GM19467 (cell line): ENCODE data around the gene FGR.
"Not testable (repeated sequence)": the region's sequence is repeated elsewhere in the genome, so short reads cannot be mapped to it uniquely, and the experiment has no call there.

Experiments used
- ATAC-seq: cut with Tn5 transposase; IDR thresholded peaks from one replicate; pipeline ENCODE4 v1.9.1; 2021; ENCODE audit warnings: mild to moderate bottlenecking, moderate library complexity; ENCODE audit not compliant: unreplicated experiment

Gene FGR

DNA sequence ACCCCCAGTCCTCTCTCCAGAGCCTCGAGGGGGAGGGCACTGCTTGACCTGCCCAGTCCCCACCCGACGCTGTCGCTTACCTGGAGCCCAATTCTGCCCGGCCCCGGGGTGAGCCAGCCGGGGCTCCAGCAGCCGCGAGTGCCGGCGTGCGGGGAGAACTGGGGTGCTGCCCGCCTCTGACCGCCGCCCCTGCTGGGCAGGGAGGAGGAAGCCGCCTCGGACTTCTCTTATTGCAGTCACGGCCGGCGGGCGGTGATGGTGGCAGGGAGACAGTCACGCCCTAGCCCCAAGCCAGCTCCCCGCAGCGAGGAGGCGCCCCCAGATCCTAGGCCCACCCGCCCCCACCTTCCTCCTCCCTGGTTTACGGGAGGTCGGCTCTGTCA lies at the start of gene FGR:
Gene FGR, minus strand, starts transcription at position 201 of the 383 bp plus-strand sequence. CDS start 11,269 bp downstream, outside the sequence.
- no peak for ATAC-seq

DNA sequence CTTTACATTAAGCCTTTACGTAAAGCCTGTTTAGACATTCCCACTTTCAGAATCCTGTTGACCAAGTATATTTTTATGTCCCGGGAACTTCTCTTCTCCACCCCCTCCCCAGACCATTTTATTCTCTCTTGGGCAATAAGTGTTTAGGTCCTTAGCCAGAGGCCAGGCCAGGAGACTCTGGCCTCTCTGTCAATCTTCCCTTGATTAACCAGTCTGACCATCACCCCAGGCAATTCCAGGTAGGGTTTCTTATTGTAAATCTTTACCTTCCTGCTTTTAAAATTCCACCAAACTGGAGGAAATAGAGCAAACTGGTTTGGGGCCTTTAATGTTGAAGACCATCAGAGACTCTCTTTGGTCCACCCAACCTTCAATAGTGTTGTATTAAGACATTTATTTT lies 49.2 kb upstream of the FGR start:
- ATAC-seq = no peak

DNA sequence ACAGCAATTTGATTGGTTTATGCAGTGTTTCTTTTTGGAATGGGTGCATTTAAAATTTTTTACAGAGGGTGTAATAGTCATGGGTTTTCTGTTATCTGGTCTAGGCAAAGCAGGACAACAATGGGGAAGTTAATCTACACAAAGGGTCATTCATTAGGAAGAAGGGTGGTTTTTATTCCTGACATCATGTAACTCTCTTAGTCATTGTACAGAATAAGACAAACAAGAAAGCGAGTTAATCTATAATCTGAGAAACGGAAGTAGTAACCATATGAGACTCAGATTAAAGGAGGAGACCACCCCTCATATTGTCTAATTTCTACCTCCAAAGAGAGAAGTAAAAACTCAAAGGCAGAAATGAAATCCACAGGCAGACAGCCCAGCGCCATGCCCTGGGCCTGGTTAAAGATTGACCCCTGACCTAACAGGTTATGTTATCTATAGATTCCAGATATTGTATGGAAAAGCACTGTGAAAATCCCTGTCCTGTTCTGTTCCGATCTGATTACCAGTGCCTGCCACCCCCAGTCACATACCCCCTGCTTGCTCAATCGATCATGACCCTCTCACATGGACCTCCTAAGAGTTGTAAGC lies 47.5 kb upstream of the FGR start:
- no peak for ATAC-seq

DNA sequence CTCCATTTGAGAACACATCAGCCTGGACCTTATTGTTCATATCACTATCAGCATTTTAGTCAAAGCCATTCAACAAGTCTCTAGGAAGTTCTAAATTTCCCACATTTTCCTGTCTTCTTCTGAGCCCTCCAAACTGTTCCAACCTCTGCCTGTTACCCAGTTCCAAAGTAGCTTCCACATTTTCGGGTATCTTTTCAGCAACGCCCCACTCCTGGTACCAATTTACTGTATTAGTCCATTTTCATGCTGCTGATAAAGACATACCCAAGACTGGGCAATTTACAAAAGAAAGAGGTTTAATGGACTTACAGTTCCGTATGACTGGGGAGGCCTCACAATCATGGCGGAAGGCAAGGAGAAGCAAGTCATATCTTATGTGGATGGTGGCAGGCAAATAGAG lies 46.6 kb upstream of the FGR start:
- not testable (repeated sequence) for ATAC-seq

DNA sequence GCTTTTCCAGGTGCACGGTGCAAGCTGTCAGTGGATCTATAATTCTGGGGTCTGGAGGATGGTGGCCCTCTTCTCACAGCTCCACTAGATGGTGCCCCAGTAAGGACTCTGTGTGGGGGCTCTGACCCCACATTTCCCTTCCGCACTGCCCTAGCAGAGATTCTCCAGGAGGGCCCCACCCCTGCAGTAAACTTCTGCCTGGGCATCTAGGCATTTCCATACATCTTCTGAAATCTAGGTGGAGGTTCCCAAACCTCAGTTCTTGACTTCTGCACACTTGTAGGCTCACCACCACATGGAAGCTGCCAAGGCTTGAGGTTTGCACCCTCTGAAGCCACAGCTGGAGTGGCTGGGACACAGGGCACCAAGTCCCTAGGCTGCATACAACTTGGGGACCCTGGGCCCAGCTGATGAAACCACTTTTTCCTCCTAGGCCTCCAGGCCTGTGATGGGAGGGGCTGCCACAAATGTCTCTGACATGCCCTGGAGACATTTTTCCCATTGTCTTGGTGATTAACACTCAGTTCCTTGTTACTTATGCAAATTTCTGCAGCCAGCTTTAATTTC lies 45.3 kb upstream of the FGR start:
- ATAC-seq = not testable (repeated sequence)

DNA sequence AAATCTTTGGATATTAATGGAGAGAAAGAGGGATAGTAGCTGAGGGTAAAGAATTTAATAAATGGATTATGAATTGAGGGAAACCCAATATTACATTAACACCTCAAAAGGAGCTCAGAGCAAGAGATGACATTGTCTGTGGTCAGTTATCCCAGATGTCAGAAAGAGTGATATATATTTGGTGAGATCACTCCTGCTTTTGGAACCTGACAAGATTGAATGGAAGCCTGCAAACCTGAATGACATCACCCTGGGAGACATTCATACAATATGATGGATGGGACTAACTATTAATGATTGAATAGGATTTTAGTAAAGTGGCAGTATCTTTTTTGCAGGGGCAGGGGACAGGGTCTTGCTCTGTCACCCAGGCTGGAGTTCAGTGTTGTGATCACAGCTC lies 43.8 kb upstream of the FGR start:
- no peak for ATAC-seq

DNA sequence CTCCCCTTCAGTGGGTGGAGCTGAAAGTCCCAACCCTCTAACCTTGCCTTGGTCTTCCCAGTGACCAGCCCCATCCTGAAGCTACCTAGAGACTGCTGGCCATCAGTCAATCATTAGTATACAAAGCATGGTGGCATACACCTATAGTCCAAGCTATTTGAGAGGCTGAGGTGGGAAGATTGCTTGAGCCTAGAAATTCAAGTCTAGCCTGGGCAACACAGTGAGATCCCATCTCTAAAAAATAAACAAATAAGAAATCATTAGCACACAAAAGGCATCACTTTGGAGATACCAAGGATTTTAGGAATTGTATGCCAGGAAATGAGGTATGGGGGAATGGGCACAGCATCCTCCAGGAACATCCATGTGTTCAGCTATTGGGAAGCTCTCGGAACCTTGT lies 41.4 kb upstream of the FGR start:
- ATAC-seq = no peak

DNA sequence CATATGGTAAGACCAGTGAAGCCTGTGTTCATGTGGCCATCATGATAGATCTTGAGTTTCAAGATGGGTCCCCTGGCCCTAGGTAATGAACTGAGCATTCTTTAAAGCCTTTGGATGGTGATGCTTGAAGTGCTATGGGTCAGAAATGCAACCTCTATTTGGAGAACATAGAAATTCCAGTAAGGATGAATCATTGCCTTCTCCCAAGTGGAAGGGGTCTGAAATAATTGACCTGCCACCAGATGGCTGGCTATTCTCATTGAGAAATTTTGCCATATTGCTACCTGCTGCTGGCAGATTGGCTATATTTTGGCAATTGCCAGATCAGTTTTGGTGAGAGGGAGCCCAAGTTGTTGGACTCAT lies 37.7 kb upstream of the FGR start:
- no peak for ATAC-seq

DNA sequence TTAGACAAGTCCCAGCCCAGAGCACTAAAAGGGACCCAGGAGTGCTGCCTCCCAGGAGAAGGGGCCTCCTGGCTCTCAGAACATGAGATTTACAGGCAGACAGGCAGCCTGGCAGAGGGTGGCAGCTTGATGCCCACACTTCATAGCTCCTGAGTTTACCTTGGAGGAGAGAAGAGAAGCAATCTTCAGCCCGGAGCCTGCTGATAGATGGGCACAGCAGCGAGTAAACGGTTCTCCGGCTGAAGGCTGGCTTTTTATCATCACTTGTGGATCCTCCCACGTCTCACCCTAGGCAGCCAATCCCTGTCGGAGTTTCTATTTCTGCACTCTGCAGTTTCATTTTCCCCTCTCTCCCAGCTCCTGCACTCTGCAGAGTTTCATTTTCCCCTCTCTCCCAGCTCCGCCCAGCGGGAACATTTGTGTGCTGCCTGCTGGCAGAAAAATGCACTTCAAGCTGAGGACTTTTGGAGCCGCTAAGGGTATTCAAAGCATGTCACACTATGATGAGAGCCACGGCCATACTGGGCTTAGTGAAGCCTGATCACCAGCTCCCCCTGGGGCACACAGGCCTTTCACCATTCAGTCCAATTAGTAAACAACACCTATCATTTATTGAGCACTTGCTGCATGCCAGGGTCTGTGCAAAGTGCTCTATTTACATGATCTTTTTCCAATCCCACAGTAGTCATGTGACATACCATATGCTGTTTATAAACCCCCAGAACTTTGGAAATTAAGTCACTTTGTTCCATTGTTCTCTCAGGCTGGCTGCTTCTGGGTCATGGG lies 37.2 kb upstream of the FGR start, which contains the start of gene IFI6:
Gene IFI6, minus strand, starts transcription at position 229 of the 786 bp plus-strand sequence. CDS start 2,878 bp downstream, outside the sequence.
- peak; percentile 77 for ATAC-seq

DNA sequence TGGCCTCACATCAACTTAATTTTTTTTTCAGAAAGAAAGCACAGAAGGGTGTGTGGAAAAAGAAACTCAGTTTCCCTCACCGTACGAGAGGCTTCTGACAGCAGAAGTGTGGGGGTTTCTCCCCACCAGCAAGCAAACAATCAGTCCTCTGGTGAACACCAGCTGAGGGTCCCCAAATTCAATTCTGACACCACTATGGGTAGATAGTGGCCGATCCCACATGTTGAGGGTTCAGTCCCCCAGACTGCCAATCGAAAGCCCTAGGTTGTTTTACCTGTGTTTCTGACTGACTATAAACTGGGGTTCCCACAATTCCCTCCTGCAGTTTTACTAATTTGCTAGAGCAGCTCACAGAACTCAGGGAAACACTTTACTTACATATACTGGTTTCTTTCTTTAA lies 34.9 kb upstream of the FGR start:
- no peak for ATAC-seq

DNA sequence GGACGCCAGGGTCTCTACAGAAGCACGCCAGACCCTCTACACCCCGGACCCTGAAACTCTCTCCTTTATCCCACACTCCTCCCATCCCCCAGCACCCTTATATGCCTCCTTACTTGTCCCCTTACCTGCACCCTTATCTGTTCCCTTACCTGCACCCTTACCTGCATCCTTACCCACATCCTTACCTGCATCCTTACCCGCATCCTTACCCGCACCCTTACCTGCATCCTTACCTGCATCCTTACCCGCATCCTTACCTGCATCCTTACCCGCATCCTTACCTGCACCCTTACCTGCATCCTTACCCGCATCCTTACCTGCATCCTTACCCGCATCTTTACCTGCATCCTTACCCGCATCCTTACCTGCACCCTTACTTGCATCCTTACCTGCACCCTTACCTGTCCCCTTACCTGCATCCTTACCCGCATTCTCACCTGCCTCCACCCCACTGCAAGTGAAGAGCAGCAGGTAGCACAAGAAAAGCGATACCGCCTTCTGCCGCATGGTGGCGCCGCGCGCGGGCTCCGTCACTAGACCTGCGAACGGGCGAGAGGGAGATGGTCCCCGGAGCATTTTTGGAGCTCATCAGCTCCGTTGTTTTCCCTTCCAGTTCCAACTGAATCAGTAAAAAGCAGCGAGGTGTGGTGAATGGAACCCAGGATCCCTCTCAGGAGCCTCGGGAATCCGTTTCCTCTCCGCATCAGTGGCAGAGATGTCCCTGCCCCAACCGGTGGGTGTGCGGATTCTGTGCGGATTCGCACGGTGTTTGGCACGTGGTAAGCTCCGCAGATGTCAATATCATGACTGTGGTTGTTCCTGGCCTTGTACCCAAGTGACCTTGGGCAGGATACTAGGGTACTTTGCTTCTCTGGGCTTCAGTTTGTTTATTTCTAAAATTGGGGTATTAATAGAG lies 34.1 kb upstream of the FGR start:
- no peak for ATAC-seq

DNA sequence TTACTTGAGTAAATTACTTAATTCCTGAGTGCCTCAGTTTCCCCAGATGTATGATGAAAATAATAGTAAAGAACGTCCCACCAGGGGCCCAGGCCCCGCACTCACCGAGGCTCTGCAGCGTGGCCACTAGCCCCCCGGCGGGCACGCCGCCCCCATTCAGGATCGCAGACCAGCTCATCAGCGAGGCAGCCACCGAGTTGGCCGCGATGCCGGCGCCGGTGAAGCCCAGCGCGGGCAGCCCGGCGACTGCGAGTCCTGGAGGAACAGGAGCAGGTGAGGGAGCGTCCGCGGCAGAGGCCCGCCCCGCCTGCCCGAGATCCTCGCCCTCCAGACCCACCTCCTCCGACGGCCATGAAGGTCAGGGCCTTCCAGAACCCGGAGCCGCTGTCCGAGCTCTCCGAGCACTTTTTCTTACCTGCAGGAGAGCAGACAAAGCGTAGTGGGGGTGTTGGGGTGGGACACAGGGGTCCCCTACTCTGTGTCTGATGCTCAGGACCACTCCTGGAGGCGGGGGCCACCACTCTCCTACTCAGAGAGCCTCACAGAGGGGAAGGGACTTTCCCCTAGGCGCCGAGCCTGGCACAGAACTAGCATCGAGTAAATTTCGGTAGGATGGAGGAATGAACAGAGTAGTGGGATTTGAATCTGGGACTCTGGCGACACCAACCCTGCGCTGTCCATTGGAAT lies 33.3 kb upstream of the FGR start:
- no peak for ATAC-seq

DNA sequence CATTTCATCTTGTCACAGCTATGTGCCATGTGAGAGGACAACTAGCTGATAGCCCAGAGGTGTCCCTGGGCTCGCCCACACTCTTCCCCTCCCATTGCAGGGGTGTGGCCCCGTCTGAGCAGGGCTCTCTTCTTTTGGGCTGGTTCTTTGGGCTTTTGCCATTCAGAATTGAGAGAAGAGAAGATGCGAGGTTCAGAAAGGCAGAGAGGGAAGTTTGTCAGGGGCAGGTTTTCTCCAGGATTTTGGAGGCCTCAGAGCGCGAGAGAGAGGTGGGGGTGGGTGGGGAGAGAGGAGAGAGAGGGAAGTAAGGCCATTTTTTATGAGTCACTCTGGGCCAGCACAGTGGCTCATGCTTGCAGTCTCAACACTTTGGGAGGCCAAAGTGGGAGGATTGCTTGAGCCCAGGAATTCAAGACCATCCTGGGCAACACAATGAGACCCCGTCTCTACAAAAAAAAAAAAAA lies 31.8 kb upstream of the FGR start:
- no peak for ATAC-seq

DNA sequence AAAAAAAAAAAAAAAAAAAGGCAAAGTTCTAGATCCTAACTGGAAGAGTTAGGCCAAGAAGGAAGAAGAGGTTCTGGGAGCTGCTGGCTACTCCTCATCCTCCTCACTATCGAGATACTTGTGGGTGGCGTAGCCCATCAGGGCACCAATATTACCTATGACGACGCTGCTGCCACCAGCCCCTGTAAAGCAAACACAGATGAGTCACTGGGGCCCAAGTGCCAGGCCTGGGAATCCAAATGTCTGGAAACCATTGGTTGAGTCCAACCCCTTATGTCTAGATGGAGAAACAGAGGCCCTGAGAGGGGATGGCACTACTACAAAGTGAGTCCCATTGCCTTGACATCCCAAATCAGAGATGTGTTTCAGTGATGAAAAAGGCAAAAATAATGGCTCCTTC lies 31.3 kb upstream of the FGR start:
- ATAC-seq = no peak

DNA sequence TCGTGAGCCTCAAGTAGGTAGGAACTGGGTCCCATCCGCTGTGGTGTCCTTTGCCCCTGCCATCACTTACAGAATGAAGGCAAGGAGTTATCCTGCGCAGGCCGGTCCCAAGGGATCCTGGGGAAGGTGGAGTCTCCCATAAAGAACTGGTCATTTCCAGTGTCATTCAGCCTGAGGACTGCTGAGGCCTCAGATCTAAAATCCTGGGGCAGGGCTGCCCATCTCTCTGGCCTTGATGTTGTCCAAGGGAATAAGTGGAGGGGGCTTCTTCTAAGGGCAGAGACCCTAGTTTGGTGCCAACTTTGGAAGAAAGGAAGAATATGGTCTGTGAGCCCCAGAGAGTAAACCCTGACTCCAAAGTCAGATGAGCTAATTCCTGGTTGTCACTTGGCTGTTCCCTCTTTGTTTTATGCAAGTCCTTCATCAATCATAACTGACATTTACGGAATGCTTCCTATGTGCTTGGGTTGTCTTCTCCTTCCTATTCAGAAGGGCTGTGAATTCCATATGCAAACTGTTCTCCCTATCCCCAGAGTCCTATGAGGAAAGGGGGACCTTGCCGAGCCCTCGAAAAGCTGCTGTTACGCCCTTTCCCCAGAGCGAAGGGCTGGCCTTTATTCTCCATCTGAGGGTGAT lies 30.1 kb upstream of the FGR start:
- no peak for ATAC-seq

DNA sequence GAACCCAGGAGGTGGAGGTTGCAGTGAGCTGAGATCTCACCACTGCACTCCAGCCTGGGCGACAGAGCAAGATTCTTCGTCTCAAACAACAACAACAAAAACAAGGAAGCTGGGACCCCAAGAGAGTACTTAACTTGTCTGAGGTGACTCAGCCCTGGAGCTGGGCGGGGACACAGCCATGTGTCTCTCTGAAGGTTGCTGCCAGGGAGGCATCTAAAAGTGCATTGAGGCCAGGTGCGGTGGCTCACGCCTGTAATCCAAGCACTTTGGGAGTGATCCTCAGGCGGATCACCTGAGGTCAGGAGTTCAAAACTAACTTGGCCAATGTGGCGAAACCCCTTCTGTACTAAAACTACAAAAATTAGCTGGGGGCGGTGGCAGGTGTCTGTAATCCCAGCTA lies 29.3 kb upstream of the FGR start:
- ATAC-seq = no peak

DNA sequence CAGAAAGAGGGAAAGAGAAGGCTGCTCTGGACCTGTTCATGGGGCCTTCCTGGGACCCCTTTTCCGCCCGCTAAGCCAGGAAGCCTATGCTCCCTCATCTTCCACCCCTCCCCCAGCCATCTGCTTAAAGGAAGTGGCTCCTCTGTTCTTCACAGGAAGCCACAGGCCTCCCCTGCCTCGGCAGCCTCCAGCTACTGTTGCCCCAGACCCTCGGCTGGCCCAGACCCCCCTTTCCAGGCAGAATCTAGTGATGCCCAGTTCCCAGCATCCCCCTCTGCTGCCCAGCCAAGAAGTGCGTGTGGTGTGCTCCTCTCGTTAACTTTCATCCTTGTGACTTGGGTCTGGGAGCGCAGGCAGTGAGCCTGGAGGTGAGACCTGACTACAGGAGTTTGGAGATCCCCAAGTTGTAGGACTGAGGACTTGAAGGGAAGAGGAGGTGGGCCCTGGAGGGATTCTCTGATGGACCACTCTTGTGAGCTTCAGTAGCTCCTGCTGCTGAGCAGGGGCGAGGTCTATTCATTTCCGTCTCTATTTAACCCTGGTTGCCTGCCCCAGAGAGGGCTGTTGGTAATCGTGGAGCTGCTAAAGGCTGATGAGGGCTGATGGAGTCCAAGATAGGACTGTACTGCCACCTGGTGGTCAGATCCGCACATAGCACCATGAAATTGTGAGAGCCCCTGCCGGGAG lies 27.9 kb upstream of the FGR start:
- peak; percentile 37 for ATAC-seq

DNA sequence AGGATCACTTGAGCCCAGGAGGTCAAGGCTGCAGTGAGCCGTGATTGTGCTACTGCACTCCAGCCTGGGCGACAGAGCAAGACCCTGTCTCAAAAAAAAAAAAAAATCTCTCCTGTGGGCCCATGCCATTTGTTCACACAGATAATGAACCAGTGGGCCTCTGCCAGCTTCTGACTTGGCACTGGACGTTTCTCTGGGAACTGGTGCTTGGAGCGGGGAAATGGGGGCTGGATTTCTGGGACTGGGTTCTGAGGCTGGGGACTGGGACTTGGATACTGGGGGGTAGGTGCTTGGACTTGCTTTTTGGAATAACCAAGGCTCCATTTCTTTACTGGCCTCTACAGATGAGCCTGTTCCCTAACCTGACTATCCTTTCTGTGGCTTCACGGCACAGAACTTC lies 27.3 kb upstream of the FGR start:
- no peak for ATAC-seq

DNA sequence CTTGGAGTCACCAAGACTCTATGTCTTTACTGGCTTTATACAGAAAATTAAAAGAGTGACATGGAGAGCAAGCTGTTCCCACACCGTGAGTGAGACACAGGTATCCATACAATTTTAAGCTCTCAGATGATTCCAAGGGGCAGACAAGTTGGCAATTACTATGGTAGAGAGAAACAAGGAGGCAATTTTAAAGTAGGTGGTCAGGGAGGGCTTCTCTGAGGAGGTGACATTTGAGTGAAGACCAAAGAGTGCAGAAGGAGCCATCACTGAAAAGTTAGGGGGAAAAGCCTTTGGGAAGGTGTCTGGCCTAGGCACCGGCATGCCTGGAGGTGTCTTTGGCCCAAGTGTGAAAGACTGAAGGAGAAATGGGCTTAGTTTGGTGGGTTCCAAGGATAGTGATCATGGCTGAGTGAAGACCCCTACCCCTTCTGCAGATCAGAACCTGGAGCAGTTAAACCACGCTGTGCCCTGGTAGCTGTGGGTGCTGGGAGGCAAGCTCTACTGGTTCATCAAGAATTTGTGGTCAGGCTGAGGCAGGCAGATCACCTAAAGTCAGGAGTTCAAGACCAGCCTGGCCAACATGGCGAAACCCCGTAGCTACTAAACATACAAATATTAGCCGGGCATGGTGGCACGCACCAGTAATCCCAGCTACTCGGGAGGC lies 26.6 kb upstream of the FGR start:
- no peak for ATAC-seq
